Femur (tissue), 1 donor: ENCODE measurements around the gene GDF10.
A peak's percentile ranks its signal among the peaks of the same experiment; 100 is the strongest.

ENCODE experiments used
- DNase-seq: peaks from one replicate; pipeline ENCODE4 v3.0.0-alpha.2; 2017

GDF10 gene

DNA sequence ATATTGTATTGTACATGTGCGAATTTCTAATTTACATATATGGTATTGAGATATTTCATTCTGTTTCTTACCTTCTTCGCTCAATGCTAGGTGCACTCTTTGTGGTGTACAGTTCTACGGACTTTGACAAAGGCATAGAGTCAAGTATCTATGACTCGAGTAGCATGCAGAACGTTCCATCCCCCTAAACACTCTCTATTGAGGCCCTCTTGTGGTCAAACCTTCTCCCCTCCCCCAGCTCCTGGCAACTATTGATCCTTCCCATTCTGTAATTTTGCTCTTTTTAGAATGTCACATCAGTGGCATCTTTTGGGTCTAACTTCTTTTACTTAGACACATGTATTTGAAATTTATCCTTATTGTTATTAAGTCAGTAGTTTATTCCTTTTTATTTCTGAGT lies 30.7 kb upstream of the GDF10 start:
- no peak for DNase-seq

DNA sequence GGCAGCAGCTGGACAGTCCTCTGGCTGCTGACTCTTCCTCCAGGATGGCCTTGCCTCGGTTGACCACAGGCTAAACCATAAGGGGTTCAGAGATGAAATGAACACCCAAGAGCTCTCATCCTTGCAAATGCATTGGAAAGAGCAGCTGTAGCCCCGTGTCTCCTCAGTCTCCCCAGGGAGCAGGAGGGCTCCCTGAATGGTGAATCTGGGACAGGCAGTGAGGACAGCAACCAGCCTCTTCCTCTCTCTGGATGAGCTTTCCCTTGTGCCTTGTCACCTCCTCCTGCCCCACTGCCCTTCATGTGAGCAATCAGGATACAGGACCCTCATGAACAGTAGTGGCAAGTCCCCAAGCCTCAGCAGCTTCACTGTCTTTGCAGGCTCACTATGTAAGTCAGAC lies 23.9 kb upstream of the GDF10 start:
- DNase-seq, result no peak

DNA sequence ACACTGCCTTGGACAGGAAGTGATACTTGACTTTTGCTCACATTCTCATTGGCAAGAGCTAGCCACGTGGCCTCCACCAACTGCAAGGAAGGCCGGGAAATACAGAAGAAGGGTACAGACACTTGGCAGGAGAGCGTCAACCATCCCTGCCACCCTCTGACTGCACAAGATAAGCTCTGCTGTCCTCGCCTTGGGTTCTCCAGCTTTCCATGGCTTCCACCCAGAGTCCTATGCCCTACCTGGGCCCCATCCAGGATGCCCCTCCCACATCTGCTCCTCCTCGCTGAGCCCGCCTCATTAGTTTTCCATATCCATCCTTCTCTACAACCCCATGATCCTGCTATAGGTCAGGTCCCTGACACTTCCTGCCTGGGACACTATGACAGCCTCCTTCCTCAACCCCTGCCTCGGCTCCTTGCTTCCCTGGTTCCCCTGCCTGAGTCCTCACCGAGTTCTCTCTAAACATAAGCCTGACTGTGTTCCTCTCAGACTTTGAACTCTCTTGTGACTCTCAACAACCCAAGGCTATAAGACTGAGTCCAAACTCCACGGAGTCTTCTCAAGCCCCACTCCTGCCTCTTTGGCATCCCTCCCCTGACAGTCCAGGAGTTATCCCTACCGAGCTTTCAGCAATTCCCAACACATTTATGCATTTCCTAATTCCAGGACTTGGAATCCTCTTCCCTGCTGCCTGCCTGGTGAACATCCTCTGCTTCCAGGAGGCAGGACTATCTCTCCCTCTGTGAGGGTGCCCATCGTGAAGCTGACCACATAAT lies 23.2 kb upstream of the GDF10 start:
- DNase-seq, result no peak

DNA sequence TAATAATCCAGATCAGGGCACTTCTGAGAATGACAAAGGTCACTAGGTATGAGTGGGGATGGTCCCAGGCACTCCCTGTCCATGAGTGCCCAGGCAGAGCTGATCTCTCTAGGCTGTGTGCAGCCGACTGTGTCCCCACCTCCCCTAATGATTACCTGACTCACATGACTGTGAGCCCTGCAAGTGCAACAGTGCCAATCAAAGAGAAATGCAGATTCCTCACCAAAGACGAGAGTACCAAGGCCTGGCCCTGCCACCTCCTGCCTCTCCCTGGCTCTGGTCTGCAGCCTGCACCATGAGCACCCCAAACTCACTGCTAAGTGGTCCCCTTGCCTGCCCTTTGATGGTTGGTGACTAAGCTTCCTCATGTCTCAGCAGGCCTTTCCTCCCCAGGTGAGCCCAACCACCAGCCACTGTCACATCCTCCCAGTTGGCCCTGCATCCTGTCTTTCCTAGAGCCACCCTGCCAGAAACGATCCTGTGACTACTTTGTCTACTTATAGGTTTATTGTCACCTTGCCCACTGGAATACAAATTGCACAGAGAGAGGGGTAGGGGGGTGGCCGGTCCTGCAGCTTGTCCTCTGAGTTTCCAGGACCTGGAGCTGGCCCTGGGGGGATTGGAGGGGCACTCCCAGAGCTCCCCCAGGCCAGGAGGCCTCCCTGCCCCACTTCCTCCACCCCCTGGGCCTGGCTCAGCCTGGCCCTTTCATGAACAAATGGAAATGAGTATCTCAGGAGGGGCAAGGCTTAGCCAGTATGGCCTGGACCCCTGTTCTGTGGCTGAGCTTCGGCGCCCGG lies 22.4 kb upstream of the GDF10 start:
- no peak for DNase-seq

DNA sequence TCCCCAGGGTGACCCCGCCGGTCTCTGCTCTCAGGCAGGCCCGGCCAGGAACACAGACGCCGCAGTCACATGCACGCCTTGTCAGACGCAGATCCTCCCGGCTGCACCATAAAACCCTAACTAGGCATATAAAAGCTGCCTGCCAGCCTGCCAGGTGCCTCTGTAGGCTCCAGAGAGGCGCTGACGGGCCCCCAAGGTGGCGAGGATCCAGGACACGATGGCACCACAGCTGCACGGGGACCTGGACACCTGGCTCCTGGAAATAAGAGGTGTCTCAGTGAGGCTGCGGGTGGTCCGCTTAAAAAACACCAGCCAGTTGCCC lies 21.9 kb upstream of the GDF10 start:
- DNase-seq, result no peak

DNA sequence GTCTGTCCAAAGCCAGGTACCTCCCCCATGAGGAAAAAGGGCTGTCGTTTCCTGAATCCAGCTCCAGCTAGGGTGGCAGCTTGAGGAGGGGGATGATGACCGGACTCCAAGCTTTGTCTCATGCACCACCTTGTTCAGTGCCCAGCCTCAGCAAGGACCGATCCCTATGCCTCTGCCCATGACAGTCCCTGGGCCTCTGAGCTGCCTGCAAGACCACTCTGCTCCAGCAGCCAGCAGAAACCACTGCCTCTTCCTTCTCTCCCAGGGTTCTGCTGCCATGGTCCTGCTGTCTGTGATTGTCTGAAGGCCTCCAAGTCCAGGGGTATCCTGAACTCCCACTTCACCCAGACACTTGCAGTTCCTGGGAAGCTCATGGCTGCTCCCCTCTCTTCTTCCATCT lies 21.3 kb upstream of the GDF10 start:
- DNase-seq, result no peak

DNA sequence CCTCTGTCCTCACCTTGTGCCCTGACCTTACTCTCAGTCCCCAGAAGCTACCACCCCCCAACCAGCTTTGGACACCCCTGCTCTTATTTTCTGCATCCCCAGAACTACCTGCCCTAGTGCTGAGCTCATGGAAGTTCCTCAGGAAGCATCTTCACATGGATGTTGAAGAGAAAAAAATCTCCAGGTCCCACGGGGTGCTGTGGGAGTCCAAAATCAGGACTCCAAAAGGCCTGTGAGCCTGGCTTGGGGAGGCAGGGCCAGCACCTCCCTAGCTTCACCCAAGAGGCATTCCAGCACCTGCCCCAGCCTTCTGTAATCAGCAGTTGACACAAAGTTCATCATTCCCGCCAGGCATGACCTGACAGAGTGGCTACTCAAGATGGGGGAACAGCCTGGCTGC lies 20.7 kb upstream of the GDF10 start:
- no peak for DNase-seq

DNA sequence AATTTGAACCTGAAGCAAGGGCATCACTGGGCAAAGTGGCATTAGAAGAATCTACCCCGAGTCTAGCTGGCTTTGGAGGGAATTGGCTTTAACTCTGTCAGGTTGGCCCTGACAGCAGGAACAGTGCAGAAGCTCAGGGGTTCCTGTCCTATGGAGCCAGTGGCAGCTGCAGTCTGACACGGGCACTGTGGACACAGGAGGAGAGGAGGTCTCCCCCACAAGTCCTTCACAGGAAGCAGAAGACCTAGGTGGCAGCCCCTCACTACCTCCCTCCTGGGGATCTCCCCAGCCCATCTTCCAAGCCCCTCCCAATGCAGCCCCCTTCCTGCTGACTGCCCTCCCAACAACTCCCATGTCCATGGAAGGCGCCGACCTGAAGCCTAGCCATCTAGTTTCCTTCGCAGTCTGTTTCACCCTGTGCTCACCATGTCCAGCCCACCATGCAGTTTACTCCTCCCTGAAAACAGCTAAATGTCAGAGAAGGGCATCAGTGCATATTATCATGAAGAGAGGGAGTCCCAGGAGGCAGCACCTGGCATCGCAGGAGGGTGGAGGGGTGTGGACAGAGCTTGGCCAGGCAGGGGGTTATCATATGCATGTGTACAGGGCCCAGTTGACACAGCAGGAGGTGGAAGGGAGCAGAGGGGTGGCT lies 17.9 kb upstream of the GDF10 start:
- no peak for DNase-seq

DNA sequence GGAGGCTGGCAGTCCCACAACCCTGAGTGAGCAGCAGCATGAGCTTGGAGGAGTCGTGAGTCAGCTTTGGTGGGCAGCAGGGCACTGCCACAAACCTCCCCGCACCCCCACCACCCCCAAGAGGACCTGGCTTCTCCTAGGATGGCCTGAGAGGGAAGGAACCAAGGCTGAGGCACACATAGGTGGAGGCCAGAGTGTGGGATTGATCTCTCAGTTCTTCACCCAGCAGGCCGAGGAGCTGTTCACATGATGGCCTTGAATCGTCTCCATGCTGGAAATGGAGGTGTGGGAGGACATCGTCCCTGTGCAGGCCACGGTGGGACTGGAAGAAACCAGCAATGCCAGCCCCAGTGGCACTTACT lies 17.4 kb upstream of the GDF10 start:
- no peak for DNase-seq

DNA sequence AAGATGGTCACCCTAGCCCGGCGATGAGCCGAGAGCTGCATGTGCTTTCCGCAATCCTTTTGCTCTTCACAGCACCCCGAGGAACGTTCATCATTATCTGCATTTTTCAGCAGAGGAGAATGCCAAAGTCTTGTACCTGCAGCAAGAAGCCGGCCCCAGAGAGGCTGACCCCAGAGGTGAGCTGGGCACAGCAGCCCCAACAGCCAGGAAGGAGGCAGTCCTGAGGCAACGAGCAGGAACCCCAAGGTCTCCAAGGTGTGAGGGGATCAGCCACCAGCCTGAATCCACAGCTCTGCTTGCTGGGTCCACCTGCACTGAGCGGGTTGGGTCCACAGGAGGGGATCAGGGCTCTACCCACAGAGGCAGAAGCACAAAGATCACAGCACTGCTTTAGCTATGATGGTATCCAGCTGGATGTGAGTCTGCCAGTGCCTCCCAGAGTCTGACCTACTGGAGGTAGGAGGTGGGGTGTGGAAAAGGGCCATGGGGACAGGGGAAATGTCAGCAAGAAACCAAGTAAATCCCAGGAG lies 16.8 kb upstream of the GDF10 start:
- DNase-seq, result no peak

DNA sequence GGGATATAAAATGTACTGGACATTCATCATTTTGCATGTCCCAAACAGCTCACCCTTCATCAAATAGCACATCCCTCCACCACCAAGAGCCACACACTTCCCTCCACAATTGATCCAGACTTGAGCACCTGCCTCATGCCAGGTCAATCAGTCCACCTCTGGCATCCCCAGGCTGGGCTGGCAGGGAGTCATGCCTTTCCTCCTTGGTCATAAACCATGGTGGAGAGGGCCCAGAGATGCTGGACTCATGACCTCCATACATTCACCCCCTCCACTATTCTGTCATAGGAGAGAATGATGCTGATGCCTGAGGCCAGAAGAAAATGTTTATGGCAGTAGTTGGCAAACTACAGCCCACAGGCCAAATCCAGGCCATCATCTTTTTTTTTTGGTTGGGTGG lies 16.1 kb upstream of the GDF10 start:
- no peak for DNase-seq

DNA sequence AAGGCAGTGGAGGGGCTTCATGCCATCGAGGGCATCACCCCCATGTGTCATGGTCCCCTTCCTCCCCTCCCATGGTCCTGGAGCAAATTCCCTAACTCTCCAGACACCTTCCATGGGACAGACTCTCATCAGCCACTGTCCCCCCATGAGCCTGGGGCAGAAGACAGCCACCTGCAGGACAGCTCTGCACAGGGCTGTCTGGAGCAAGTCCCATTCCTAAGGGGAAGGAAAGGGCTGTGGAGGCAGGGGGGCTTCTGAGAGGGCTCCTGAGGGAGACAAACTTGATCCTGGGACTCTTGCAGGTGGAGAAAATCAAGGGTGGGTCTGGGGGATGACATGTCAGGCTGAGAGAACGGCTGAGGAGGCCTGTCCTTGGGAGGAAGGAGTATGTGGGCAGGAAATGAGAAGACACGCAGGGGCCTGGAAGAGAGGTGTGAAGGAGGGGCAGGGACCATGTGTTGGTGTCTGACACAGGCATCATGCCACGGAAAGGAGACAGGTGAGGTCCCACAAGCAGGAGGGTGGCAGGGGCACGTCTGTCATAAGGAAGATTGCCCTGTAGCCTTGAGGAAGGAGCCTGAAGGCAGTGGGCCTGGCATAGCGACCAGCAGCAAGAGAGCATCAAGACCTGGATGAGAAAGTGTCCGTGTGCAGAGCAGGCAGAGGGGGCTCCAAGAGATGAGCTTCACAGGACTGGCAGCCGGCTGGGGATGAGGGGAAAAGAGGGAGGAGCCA lies 14.4 kb upstream of the GDF10 start:
- no peak for DNase-seq

DNA sequence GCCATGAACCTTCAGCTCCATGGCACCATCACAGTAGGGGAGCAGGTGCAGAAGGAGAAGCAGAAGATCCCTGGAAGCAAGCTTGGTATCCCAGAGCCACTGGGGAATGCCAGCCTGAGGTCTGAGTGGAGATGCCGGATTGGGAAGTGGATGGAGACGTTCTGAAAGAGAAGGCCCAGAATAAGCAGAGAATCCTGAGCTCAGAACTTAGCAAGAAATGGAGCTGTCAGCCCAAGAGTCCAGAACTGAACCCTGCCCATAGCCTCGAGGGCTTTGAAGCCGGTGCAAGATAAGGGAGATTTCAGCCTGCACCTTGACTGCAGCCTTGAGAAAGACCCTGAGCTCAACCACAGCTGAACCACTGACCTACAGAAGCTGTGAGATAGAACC lies 13.9 kb upstream of the GDF10 start:
- no peak for DNase-seq

DNA sequence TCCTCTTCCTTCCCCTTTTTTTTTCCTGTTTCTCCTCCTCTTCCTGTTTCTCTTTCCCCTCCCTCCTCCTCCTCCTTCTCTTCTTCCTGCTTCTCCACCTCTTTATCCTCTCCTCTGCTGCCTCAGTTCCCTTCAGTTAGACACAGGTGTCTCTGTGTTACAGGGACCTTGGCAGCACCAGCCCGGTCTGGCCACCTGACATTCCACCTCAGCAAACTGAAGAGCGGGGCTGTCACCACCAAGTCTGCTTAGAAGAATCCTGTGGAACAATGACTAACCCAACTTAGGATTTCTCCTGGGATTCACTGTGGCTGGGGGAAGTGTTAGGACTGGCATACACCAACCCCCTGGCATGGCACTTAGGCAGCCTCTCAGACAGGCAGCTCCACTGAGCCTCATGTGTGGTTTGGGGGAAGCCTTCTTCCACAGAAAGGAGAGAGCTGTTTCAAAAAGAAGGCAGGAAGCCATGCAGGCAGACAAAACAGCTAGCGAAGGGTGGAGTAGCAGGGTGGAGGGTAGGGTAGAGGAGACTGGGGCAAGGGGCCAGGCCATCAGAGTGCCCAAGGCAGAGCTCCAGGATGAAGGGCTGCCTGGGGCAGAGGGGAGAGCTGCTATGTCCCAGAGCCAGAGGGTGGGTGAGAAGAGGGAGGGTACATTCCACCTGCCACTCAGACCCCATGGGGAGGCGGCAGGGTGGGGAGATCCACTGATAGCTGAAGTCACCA lies 13.2 kb upstream of the GDF10 start:
- DNase-seq, result peak; percentile 12

DNA sequence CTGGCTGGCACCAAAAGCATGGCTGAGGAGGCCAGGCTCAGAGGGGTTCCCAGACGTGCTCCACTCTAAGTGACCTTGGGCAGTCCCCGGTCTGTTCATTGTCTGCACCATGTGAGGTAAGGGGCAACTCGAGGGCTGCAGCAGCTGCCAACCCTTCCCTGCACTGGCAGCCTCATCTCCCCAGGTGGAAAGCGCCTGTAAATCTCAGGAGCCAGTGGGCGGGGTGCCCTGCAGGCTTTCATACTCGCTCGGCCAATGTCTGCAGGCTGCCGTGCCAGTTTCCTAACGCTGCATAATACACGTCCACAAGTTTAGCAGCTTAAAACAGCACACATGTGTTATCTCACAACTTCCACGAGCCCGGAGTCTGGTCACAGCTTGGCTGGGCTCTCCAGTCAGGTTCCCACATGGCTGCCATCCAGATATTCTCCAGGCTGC lies 12.6 kb upstream of the GDF10 start:
- DNase-seq, result peak; percentile 26

DNA sequence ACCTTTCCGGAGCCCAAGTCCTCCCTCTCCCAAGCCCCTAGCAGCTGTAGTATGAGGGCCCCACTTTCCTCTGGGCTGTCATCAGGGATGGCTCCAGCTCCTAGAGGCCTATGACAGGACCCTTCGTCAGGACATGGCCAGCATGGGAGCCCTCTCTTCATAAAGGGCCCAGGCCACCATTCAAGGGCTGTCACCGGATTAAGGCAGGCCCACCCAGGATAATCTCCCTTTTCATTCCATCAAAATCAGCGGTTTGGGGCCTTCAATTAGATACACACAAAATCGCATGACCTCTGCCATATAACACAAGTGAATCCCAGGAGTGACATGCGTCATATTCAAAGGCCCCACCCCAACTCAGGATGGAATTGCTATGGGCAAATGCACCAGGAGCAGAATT lies 12.2 kb upstream of the GDF10 start:
- no peak for DNase-seq

DNA sequence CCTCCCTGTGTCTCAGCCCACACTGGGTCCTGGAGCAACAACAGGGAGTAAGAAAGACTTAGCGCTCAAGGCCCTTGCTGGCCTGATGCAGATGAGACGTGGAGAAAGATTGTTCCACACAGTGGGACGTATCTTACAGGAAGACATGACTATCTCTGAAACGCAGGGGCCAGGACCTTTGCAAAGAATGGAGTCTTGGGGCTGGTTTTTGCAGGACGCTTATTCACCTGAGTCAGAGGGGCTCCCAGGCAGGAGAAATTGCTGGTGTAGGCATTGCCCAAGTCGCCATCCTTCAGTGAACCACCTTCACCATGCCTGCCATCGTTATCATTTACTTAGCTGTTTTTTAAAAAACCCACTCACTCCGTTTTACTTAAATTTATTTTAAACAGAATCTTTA lies 11.8 kb upstream of the GDF10 start:
- DNase-seq, result peak; percentile 3

DNA sequence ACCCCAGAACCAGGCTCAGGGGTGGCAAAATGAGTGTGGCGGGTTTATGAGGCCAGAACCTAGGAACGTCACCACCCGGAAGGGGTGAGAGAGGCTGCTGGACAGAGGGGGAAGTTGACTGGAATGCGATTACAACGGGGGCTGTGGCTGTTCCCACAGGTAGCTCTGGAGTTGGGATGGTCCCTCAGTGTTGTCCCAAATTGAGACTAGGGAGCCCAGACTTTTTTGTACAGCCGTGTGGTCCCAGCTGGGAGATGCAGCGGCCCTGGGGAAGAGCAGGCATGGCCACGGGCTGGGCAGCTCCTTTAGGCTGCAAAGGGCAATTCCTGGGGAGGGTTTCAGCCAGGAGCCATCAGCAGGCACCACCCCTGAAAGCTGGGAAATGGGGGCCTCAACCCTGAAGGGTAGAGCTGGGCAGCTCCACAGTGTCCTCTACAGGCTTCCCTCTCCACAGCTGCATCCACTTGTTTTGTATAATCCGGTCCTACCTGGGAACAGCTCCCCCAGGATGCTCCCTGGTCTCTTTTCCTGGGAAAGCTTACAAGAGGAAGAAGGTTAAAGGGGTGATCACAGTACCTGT lies 11.0 kb upstream of the GDF10 start:
- no peak for DNase-seq

DNA sequence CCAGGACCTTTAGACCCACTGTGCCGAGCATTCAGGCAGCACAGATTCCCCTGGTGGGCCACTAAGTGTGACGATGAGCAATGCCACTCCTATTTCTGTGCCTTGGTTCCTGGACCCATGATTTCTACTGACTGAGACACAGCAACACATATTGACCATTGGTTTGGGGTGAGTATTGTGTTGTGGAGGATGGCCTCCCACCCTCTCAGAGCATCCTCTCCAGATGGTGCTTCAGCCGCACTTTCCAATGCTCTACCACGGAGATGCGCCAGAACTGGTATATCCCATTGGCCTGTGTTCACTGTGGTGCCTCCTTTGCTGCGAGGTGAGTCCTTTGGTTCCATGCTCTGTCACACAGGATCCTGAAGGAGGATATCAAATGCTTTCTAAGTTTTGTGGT lies 10.1 kb upstream of the GDF10 start:
- DNase-seq, result no peak

DNA sequence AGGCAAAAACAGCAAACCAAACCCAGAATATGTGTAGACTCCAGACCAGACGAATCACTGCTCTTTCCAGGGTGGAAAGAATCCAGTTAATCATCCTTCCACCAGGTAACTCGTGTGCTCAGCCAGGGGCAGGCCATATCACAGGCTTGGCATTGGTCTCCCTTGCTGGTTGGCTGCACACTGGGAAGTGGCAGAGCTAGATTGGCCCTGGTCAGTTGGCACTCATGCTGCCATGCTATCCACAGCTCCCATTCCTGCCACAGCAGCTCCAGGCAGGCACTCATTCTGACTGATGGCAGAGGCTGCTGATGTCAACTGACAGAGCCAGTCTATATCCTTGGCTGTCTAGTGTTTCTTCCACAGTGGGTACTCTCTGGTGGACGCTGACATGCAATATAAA lies 9.7 kb upstream of the GDF10 start:
- peak; percentile 5 for DNase-seq

DNA sequence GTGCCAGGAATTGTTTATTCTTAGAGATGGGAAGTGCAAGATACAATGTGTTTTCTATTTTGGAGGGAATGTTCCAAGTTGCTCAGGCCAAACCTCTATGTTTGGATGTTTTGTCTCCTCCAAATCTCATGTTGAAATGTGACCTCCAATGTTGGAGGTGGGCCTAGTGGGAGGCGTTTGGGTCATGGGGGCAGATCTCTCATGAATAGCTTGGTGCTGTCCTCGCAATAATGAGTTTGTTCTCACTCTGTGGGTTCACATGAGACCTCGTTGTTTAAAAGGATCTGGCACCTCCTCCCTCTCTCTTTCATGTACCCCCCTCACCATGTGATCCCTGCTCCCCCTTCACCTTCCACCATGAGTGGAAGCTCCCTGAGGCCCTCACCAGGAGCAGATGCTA lies 8.3 kb upstream of the GDF10 start:
- no peak for DNase-seq

DNA sequence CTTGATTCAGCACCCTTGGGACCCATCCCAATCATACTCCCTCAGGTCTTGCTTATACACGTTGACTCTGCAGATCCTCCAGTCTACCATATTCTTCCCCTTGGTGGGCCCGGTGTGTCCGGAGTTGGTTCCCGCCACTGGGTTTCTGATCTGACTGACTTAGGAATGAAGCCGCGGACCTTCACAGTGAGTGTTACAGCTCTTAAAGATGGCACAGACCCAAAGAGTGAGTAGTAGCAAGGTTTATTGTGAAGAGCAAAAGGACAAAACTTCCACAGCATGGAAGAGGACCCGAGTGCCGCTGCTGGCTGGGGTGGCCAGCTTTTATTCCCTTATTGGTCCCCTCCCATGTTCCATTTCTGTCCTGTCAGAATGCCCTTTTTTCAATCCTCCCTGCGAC lies 5.9 kb upstream of the GDF10 start:
- DNase-seq, result peak; percentile 4
